ENCODE measurements around the gene OPN4. TPM values are rescaled to one million over a fixed set of nuclear protein-coding genes. Genes with fewer than 3 reads are reported as not detected.

Gene OPN4
- total RNA-seq, 5 donors from 2014 or later (not counting 1 experiment from before 2014, with no cell fraction given): not detected

DNA sequence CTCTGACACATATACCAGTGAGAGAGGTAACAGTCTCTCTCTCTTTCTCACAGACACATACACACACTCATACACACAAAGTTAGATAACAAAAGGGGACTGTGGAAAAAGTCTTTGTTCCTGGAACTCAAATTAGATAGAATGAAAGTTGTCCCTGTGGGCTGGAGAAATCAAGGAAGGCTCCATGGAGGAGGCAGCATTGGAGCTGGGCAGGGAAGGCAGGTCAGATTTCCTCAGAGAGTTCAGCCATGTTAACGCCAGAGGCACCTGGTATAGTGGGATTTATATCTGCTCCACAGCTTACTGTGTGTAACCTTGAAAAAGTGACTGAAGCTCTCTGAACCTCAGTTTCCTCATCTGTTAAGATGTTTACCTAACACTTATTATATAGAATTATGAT, 52.6 kb downstream of the OPN4 start:
- CTCF ChIA-PET: no interaction called here
- Histone ChIP-seq H3K9me3 (no peaks in the 10 kb centered on the region), H3K36me3 (ENCODE audit: control insufficient read depth in 2 of 2, extremely low read depth in 1 of 2, insufficient read depth in 1 of 2, low read length in 1 of 2) (no peaks in the 10 kb centered on the region), H3K4me1 (ENCODE audit: control insufficient read depth in 1 of 2, extremely low read depth in 1 of 2, insufficient read depth in 2 of 2, low read length in 2 of 2) (peaks cover 0 to 14% of the 10 kb centered on the region in 2 experiments), H3K4me3 (ENCODE audit: control insufficient read depth in 1 of 2, extremely low read depth in 1 of 2, low read length in 1 of 2) (no peak overlapping the region), H3K27ac (ENCODE audit: low read length) (no peak overlapping the region), H3K27me3 (replicated peaks in 1 of 2; ENCODE audit: control insufficient read depth in 2 of 2, extremely low read depth in 1 of 2, insufficient read depth in 2 of 2, low read length in 1 of 2) (no peaks in the 10 kb centered on the region)
- no peaks in the 10 kb centered on the region for H3K27me3 Mint-ChIP-seq
- H3K36me3 Mint-ChIP-seq: no peaks in the 10 kb centered on the region
- ATAC-seq (replicated peaks in 1 of 4): no peak
- POLR2A ChIA-PET: interaction anchor here in 1 of 2 donors (0.6 kb wide), 1 partner anchor 233 kb away, joined by 5 read pairs; no protein-coding TSS in a partner anchor
- H3K4me1 Mint-ChIP-seq: peaks cover 9 to 16% (median 10%) of the 10 kb centered on the region in 3 donors
- no CpG with 5 or more reads among the region's 1 CpG for WGBS (ENCODE audit: insufficient coverage)
- no peaks in the 10 kb centered on the region for H3K9me3 Mint-ChIP-seq
- DNase-seq: no peak
- no peak overlapping the region for H3K27ac Mint-ChIP-seq
- H3K4me3 Mint-ChIP-seq: no peak overlapping the region

- ATAC-seq (replicated peaks in 1 of 4) (no peak), DNase-seq (no peak)
- Mint-ChIP-seq H3K27me3 (no peaks in the 10 kb centered on the region), H3K36me3 (no peaks in the 10 kb centered on the region), H3K4me3 (no peak overlapping the region), H3K4me1 (peaks cover 13 to 16% (median 14%) of the 10 kb centered on the region in 3 donors), H3K27ac (no peak overlapping the region), H3K9me3 (no peaks in the 10 kb centered on the region)
- Histone ChIP-seq H3K27ac (ENCODE audit: low read length) (no peak overlapping the region), H3K4me1 (ENCODE audit: control insufficient read depth in 1 of 2, extremely low read depth in 1 of 2, insufficient read depth in 2 of 2, low read length in 2 of 2) (peaks cover 3 to 19% of the 10 kb centered on the region in 2 experiments), H3K9me3 (no peaks in the 10 kb centered on the region), H3K27me3 (replicated peaks in 1 of 2; ENCODE audit: control insufficient read depth in 2 of 2, extremely low read depth in 1 of 2, insufficient read depth in 2 of 2, low read length in 1 of 2) (no peaks in the 10 kb centered on the region), H3K36me3 (ENCODE audit: control insufficient read depth in 2 of 2, extremely low read depth in 1 of 2, insufficient read depth in 1 of 2, low read length in 1 of 2) (no peaks in the 10 kb centered on the region), H3K4me3 (ENCODE audit: control insufficient read depth in 1 of 2, extremely low read depth in 1 of 2, low read length in 1 of 2) (no peak overlapping the region)
- ChIA-PET POLR2A (interaction anchor here in 1 of 2 donors (0.6 kb wide), 1 partner anchor 233 kb away, joined by 5 read pairs; no protein-coding TSS in a partner anchor), CTCF (no interaction called here)
- 100% methylated on average over 1 of the region's 4 CpGs for WGBS (ENCODE audit: insufficient coverage)
Measured at GRCh38 chr10:86707505-86707904, 53.2 kb downstream of the OPN4 start.

GRCh38 chr10:86708068-86708782, 53.9 kb downstream of the OPN4 start:
- Histone ChIP-seq H3K9me3 (no peaks in the 10 kb centered on the region), H3K4me1 (ENCODE audit: control insufficient read depth in 1 of 2, extremely low read depth in 1 of 2, insufficient read depth in 2 of 2, low read length in 2 of 2) (peaks cover 3 to 22% of the 10 kb centered on the region in 2 experiments), H3K27me3 (replicated peaks in 1 of 2; ENCODE audit: control insufficient read depth in 2 of 2, extremely low read depth in 1 of 2, insufficient read depth in 2 of 2, low read length in 1 of 2) (no peaks in the 10 kb centered on the region), H3K4me3 (ENCODE audit: control insufficient read depth in 1 of 2, extremely low read depth in 1 of 2, low read length in 1 of 2) (no peak overlapping the region), H3K36me3 (ENCODE audit: control insufficient read depth in 2 of 2, extremely low read depth in 1 of 2, insufficient read depth in 1 of 2, low read length in 1 of 2) (no peaks in the 10 kb centered on the region), H3K27ac (ENCODE audit: low read length) (no peak overlapping the region)
- no peaks in the 10 kb centered on the region for H3K27me3 Mint-ChIP-seq
- H3K36me3 Mint-ChIP-seq: no peaks in the 10 kb centered on the region
- DNase-seq: no peak
- H3K27ac Mint-ChIP-seq: no peak overlapping the region
- ATAC-seq (replicated peaks in 1 of 4): no peak
- no peaks in the 10 kb centered on the region for H3K9me3 Mint-ChIP-seq
- CTCF ChIA-PET: interaction anchor here (0.8 to 1.2 kb wide), 2 partner anchors 20 to 310 kb away, joined by 4 to 5 read pairs; no protein-coding TSS in a partner anchor
- POLR2A ChIA-PET: no interaction called here
- H3K4me1 Mint-ChIP-seq: peaks cover 13 to 16% (median 14%) of the 10 kb centered on the region in 3 donors
- WGBS (ENCODE audit: insufficient coverage): 89% methylated on average over 4 of the region's 8 CpGs
- H3K4me3 Mint-ChIP-seq: no peak overlapping the region

GRCh38 chr10:86708783-86709380, 54.5 kb downstream of the OPN4 start:
- ChIA-PET POLR2A (no interaction called here), CTCF (interaction anchor here (0.8 to 1.2 kb wide), 2 partner anchors 20 to 310 kb away, joined by 4 to 5 read pairs; no protein-coding TSS in a partner anchor)
- no peak for DNase-seq
- Mint-ChIP-seq H3K4me3 (no peak overlapping the region), H3K27ac (no peak overlapping the region), H3K36me3 (no peaks in the 10 kb centered on the region), H3K27me3 (no peaks in the 10 kb centered on the region), H3K4me1 (peaks cover 13 to 16% (median 14%) of the 10 kb centered on the region in 3 donors), H3K9me3 (no peaks in the 10 kb centered on the region)
- WGBS (ENCODE audit: insufficient coverage): 100% methylated on average over 3 of the region's 5 CpGs
- Histone ChIP-seq H3K27me3 (replicated peaks in 1 of 2; ENCODE audit: control insufficient read depth in 2 of 2, extremely low read depth in 1 of 2, insufficient read depth in 2 of 2, low read length in 1 of 2) (no peaks in the 10 kb centered on the region), H3K4me3 (ENCODE audit: control insufficient read depth in 1 of 2, extremely low read depth in 1 of 2, low read length in 1 of 2) (no peak overlapping the region), H3K36me3 (ENCODE audit: control insufficient read depth in 2 of 2, extremely low read depth in 1 of 2, insufficient read depth in 1 of 2, low read length in 1 of 2) (no peaks in the 10 kb centered on the region), H3K9me3 (no peaks in the 10 kb centered on the region), H3K4me1 (ENCODE audit: control insufficient read depth in 1 of 2, extremely low read depth in 1 of 2, insufficient read depth in 2 of 2, low read length in 2 of 2) (peaks cover 3 to 22% of the 10 kb centered on the region in 2 experiments), H3K27ac (ENCODE audit: low read length) (no peak overlapping the region)
- no peak for ATAC-seq (replicated peaks in 1 of 4)

DNA sequence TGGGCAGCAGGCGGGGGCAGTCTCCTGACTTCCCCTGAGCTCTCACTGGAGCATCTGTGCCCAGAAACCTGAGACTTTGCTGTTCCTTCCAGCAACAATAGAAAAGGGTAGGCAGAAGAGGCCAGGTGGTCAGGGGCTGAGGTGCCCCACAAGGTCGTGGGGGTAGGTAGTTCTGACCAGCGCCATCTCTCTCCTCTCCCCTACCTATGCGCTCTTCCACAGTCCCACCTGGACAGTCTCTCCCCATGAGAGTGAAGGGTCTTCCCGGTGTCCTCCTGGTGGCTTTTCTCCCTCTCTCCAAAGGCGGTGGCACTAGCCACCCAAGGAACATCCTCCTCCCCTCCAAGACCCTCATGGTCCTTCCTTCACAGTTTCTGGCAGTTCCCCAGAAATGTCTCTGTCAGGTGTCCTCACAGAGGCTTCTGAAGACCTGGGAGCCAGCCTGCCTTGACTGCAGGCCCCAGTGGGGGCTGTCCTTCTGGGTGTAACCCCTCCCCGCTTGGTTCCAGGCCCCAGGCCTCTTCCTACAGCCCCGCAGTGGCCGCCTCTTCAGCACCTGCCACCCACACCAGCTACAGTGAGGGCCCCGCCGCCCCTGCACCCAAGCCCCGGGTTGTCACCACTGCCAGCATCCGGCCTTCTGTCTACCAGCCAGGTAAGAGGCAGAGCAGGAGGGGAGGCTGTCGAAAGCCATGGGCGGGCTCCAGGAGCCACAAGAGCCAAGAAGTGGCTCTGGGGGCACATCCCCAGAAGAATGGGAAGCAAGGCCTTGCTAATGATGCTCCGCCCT, 55.2 kb downstream of the OPN4 start:
- H3K27ac ChIP-seq (ENCODE audit: low read length): no peak overlapping the region
- Mint-ChIP-seq H3K9me3 (no peaks in the 10 kb centered on the region), H3K27me3 (no peaks in the 10 kb centered on the region), H3K36me3 (no peaks in the 10 kb centered on the region), H3K4me3 (peak overlapping the region; percentile 83 to 89 (median 89)), H3K27ac (peak overlapping the region; percentile 78 to 97), H3K4me1 (peaks cover 13 to 16% (median 14%) of the 10 kb centered on the region in 3 donors)
- H3K4me3 ChIP-seq (ENCODE audit: control insufficient read depth in 1 of 2, extremely low read depth in 1 of 2, low read length in 1 of 2): no peak overlapping the region
- peaks cover 3 to 22% of the 10 kb centered on the region in 2 experiments for H3K4me1 ChIP-seq (ENCODE audit: control insufficient read depth in 1 of 2, extremely low read depth in 1 of 2, insufficient read depth in 2 of 2, low read length in 2 of 2)
- ATAC-seq (replicated peaks in 1 of 4) (no peak), DNase-seq (no peak)
- no peaks in the 10 kb centered on the region for H3K36me3 ChIP-seq (ENCODE audit: control insufficient read depth in 2 of 2, extremely low read depth in 1 of 2, insufficient read depth in 1 of 2, low read length in 1 of 2)
- no peaks in the 10 kb centered on the region for H3K9me3 ChIP-seq
- ChIA-PET CTCF (interaction anchor here in 1 of 2 donors (1.2 kb wide), 1 partner anchor 21 kb away, joined by 4 read pairs; no protein-coding TSS in a partner anchor), POLR2A (no interaction called here)
- 97% methylated on average over 12 of the region's 16 CpGs for WGBS (ENCODE audit: insufficient coverage)
- H3K27me3 ChIP-seq (replicated peaks in 1 of 2; ENCODE audit: control insufficient read depth in 2 of 2, extremely low read depth in 1 of 2, insufficient read depth in 2 of 2, low read length in 1 of 2): no peaks in the 10 kb centered on the region

GRCh38 chr10:86710987-86711512, 56.7 kb downstream of the OPN4 start:
- Histone ChIP-seq H3K4me1 (ENCODE audit: control insufficient read depth in 1 of 2, extremely low read depth in 1 of 2, insufficient read depth in 2 of 2, low read length in 2 of 2) (peaks cover 3 to 22% of the 10 kb centered on the region in 2 experiments), H3K36me3 (ENCODE audit: control insufficient read depth in 2 of 2, extremely low read depth in 1 of 2, insufficient read depth in 1 of 2, low read length in 1 of 2) (no peaks in the 10 kb centered on the region), H3K27me3 (replicated peaks in 1 of 2; ENCODE audit: control insufficient read depth in 2 of 2, extremely low read depth in 1 of 2, insufficient read depth in 2 of 2, low read length in 1 of 2) (no peaks in the 10 kb centered on the region), H3K4me3 (ENCODE audit: control insufficient read depth in 1 of 2, extremely low read depth in 1 of 2, low read length in 1 of 2) (peak overlapping the region; percentile 48 to 75), H3K9me3 (no peaks in the 10 kb centered on the region), H3K27ac (ENCODE audit: low read length) (peak overlapping the region; percentile 87)
- Mint-ChIP-seq H3K9me3 (no peaks in the 10 kb centered on the region), H3K4me3 (peak overlapping the region; percentile 83 to 89 (median 89)), H3K27me3 (no peaks in the 10 kb centered on the region), H3K27ac (peak overlapping the region; percentile 94 to 97), H3K4me1 (peaks cover 13 to 16% (median 14%) of the 10 kb centered on the region in 3 donors), H3K36me3 (no peaks in the 10 kb centered on the region)
- ChIA-PET CTCF (no interaction called here), POLR2A (no interaction called here)
- DNase-seq (peak; percentile 67 to 91 (median 80)), ATAC-seq (replicated peaks in 1 of 4) (peak; percentile 93 to 94 (median 94))
- WGBS (ENCODE audit: insufficient coverage): 4% methylated on average over 26 of the region's 46 CpGs
